ENCODE measurements around the gene DNAJB4.

Gene DNAJB4

DNA sequence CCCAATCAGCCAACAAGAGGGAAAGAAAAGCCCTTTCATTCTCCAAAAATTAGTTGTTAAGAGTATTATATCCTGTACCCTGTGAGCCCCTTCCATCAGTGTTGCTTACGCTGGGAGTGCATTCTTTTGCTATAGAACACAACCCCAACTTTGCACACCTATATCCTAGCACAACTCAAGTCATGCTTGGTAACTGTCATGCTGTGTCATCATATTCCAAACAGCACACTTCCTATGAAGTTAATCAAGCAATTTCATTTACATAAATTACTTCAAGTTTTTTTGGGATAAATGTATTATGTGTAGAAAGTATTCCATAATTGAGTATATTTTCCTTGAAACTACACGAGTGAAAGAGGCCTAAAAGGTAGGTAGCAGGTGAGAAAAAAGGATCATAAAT lies 45.9 kb upstream of the DNAJB4 start:
- no peak for TF ChIP-seq CTCF (IDR thresholded peaks at IDR 0.05; ENCODE audit: low read depth, low read length)
- TF ChIP-seq EZH2phosphoT487 (IDR thresholded peaks at IDR 0.05; ENCODE audit: low read depth), result no peak
- Histone ChIP-seq H3K36me3 (replicated peaks; ENCODE audit: low read depth, low read length) (peaks cover 74% of the 10 kb centered on the region), H4K20me1 (ENCODE audit: insufficient read depth, low read length) (peaks cover 23% of the 10 kb centered on the region), H3K9me3 (ENCODE audit: insufficient read depth, low read length) (no peaks in the 10 kb centered on the region), H3K4me3 (ENCODE audit: low read length) (no peak overlapping the region), H2AFZ (ENCODE audit: low read depth, low read length) (no peak overlapping the region), H3K27ac (ENCODE audit: low read length) (no peak overlapping the region), H3K4me2 (ENCODE audit: low read length) (no peak overlapping the region), H3K4me1 (ENCODE audit: low read length) (no peaks in the 10 kb centered on the region), H3K79me2 (ENCODE audit: low read length) (peaks cover 41% of the 10 kb centered on the region), H3K27me3 (ENCODE audit: low read depth, low read length) (no peaks in the 10 kb centered on the region), H3K9ac (ENCODE audit: low read length) (no peak overlapping the region)

DNA sequence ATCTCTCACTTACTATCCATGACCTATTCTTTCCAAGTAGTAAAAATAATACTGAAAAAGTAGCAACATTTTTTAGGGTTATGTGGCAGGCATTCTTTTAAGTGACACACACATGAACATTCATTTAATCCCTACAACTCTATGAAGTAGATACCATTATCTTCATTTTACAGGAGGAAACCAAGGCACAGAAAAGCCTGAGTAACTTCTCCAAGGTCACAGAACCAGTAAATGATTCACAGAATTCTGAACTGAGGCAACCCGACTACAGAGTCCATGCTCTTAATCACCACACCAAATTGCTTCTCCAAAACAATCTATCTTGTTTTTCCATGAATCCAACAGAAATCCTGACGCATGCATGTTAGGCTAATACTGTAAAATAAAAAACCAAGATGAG lies 43.3 kb upstream of the DNAJB4 start:
- H3K79me2 ChIP-seq (ENCODE audit: low read length), result peaks cover 52% of the 10 kb centered on the region
- no peak overlapping the region for H3K4me2 ChIP-seq (ENCODE audit: low read length)
- H3K4me1 ChIP-seq (ENCODE audit: low read length), result no peaks in the 10 kb centered on the region

DNA sequence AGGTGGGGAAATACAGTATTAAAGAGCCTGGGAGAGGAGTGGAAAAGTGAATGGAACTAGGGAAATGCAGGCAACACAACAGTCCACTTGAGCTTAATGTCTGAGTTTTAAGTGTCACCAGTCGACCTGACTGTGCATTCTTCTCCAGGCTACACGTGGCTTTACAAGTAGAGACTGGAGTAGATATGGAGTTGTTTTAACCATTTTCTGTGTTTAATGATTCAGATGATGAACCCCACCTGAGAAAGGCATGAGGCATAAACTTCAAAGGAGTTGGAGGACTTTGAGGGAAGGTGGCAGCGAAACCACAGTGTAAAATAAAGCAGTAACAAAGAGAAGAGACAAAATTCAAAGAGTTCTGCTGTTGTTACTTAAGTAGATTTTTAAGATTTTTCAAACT lies 38.4 kb upstream of the DNAJB4 start:
- Histone ChIP-seq H3K27ac (ENCODE audit: low read length) (no peak overlapping the region), H4K20me1 (ENCODE audit: insufficient read depth, low read length) (peaks cover 39% of the 10 kb centered on the region), H3K4me2 (ENCODE audit: low read length) (no peak overlapping the region), H3K36me3 (replicated peaks; ENCODE audit: low read depth, low read length) (peaks cover 59% of the 10 kb centered on the region), H3K79me2 (ENCODE audit: low read length) (peaks cover 71% of the 10 kb centered on the region), H3K4me3 (ENCODE audit: low read length) (no peak overlapping the region), H3K27me3 (ENCODE audit: low read depth, low read length) (no peaks in the 10 kb centered on the region), H3K9ac (ENCODE audit: low read length) (no peak overlapping the region), H2AFZ (ENCODE audit: low read depth, low read length) (no peak overlapping the region), H3K9me3 (ENCODE audit: insufficient read depth, low read length) (no peaks in the 10 kb centered on the region), H3K4me1 (ENCODE audit: low read length) (no peaks in the 10 kb centered on the region)
- TF ChIP-seq EZH2phosphoT487 (IDR thresholded peaks at IDR 0.05; ENCODE audit: low read depth) (no peak), CTCF (IDR thresholded peaks at IDR 0.05; ENCODE audit: low read depth, low read length) (no peak)

More for the DNA sequence above, 43.3 kb upstream of the DNAJB4 start:
- Histone ChIP-seq H4K20me1 (ENCODE audit: insufficient read depth, low read length) (peaks cover 20% of the 10 kb centered on the region), H3K9ac (ENCODE audit: low read length) (no peak overlapping the region), H3K4me3 (ENCODE audit: low read length) (no peak overlapping the region), H3K27ac (ENCODE audit: low read length) (no peak overlapping the region), H3K27me3 (ENCODE audit: low read depth, low read length) (no peaks in the 10 kb centered on the region), H3K9me3 (ENCODE audit: insufficient read depth, low read length) (no peaks in the 10 kb centered on the region), H3K36me3 (replicated peaks; ENCODE audit: low read depth, low read length) (peaks cover 67% of the 10 kb centered on the region), H2AFZ (ENCODE audit: low read depth, low read length) (no peak overlapping the region)
- no peak for TF ChIP-seq EZH2phosphoT487 (IDR thresholded peaks at IDR 0.05; ENCODE audit: low read depth)

GRCh38 chr1:77970192-77970591 lies 34.5 kb upstream of the DNAJB4 start:
- no peak for TF ChIP-seq CTCF (IDR thresholded peaks at IDR 0.05; ENCODE audit: low read depth, low read length)
- no peak for TF ChIP-seq EZH2phosphoT487 (IDR thresholded peaks at IDR 0.05; ENCODE audit: low read depth)
- H3K27me3 ChIP-seq (ENCODE audit: low read depth, low read length), result no peaks in the 10 kb centered on the region
- no peak overlapping the region for H2AFZ ChIP-seq (ENCODE audit: low read depth, low read length)
- no peak overlapping the region for H3K4me2 ChIP-seq (ENCODE audit: low read length)
- H3K79me2 ChIP-seq (ENCODE audit: low read length), result peaks cover 83% of the 10 kb centered on the region
- H4K20me1 ChIP-seq (ENCODE audit: insufficient read depth, low read length), result peaks cover 68% of the 10 kb centered on the region
- H3K9me3 ChIP-seq (ENCODE audit: insufficient read depth, low read length), result no peaks in the 10 kb centered on the region
- H3K27ac ChIP-seq (ENCODE audit: low read length), result no peak overlapping the region
- peaks cover 43% of the 10 kb centered on the region for H3K36me3 ChIP-seq (replicated peaks; ENCODE audit: low read depth, low read length)
- H3K9ac ChIP-seq (ENCODE audit: low read length), result no peak overlapping the region
- H3K4me3 ChIP-seq (ENCODE audit: low read length), result no peak overlapping the region
- H3K4me1 ChIP-seq (ENCODE audit: low read length), result peaks cover 6% of the 10 kb centered on the region

- Histone ChIP-seq H3K9me3 (ENCODE audit: insufficient read depth, low read length) (no peaks in the 10 kb centered on the region), H3K79me2 (ENCODE audit: low read length) (peaks cover 96% of the 10 kb centered on the region), H3K4me1 (ENCODE audit: low read length) (peaks cover 25% of the 10 kb centered on the region), H3K4me3 (ENCODE audit: low read length) (no peak overlapping the region), H3K36me3 (replicated peaks; ENCODE audit: low read depth, low read length) (peaks cover 45% of the 10 kb centered on the region), H4K20me1 (ENCODE audit: insufficient read depth, low read length) (peaks cover 87% of the 10 kb centered on the region), H3K9ac (ENCODE audit: low read length) (no peak overlapping the region), H3K27ac (ENCODE audit: low read length) (no peak overlapping the region), H3K4me2 (ENCODE audit: low read length) (no peak overlapping the region), H2AFZ (ENCODE audit: low read depth, low read length) (no peak overlapping the region), H3K27me3 (ENCODE audit: low read depth, low read length) (no peaks in the 10 kb centered on the region)
- no peak for TF ChIP-seq EZH2phosphoT487 (IDR thresholded peaks at IDR 0.05; ENCODE audit: low read depth)
- TF ChIP-seq CTCF (IDR thresholded peaks at IDR 0.05; ENCODE audit: low read depth, low read length), result no peak
Observed at GRCh38 chr1:77972080-77972479, 32.7 kb upstream of the DNAJB4 start.
